HG03064 (cell line): ENCODE results near the gene CLEC9A.

Experiments used
- ATAC-seq: cut with Tn5 transposase; IDR thresholded peaks from one replicate; pipeline ENCODE4 v1.9.1; 2021; ENCODE audit warnings: low read depth; ENCODE audit not compliant: unreplicated experiment

CLEC9A gene

GRCh38 chr12:10101648-10102220 lies 71.3 kb downstream of the CLEC9A start:
- ATAC-seq, result no peak

DNA sequence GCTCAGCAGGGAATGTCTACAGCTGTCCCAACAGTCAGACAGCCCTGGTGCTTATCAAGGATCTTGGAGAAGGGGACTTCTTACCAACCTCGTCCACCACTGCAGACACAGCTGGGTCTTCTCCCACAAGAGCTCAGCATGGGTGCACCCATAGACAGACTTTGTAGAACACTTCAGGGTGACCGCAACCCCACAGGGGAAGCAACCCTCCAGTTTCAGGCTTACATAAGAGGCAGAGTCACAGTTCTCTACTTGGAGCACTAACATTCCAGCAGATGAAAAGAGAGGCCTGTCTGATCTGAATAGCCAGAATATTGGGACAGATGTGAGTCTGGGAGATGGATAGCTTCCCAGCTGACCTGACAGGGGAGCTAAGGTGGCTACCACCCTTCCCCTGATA lies 71.8 kb downstream of the CLEC9A start:
- ATAC-seq, result no peak

GRCh38 chr12:10110256-10110844 lies 79.9 kb downstream of the CLEC9A start:
- no peak for ATAC-seq

- ATAC-seq, result no peak
These were observed 81.0 kb downstream of the CLEC9A start for GRCh38 chr12:10111451-10111850.

DNA sequence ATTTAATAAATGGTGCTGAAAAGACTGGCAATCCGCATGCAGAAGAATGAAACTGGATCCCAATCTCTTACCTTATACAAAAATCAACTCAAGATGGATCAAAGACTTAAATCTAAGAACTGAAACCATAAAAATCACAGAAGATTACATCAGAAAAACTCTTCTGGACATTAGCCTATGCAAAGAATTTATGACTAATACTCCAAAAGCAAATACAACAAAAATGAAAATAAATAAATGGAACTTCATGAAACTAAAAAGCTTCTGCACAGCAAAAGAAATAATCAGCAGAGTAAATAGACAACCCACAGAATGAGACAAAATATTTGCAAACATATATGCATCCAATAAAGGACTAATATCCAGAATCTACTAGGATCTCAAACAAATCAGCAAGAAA lies 82.6 kb downstream of the CLEC9A start:
- no peak for ATAC-seq

DNA sequence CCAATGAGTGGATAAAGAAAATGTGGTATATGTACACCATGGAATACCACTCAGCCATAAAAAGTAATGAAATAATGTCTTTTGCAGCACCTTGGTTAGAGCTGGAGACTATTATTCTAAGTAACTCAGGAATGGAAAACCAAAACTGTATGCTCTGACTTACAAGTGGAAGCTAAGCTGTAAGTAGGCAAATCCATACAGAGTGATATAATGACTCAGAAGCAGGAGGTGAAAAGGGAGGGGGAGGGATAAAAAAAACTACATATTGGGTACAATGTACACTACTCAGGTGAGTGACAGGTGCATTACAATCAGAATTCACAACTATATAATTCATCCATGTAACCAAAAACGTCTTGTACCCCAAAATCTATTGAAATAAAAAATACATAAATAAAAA lies 83.4 kb downstream of the CLEC9A start:
- ATAC-seq, result no peak

DNA sequence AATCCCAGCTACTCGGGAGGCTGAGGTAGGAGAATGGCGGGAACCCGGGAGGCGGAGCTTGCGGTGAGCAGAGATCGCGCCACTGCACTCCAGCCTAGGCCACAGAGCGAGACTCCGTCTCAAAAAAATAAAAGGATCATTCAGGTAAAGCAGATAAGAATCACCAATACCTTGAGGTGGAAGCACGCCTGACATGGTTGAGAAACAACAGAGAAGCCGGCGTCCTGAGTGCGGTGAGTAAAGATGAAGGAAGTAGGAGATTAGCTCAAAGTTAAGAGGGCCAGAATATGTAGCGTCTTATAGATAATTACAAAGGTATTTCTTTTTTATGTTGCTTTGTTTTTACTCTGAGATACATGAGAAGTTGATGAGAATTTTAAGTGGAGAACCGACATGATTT lies 84.8 kb downstream of the CLEC9A start:
- ATAC-seq, result no peak
